RCC 7860 (cell line): ENCODE results near the gene ARHGDIA.
"Not testable (repeated sequence)": the region's sequence is repeated elsewhere in the genome, so short reads cannot be mapped to it uniquely, and the experiment has no call there.

ENCODE experiments used
- DNase-seq: peaks from one replicate; pipeline ENCODE4 v3.0.0-alpha.2; 2015; ENCODE audit warnings: low spot score
- FAIRE-seq: peaks from 2 replicates; lab custom pipeline; 2012; peaks lifted over from hg19 to GRCh38; lab: Jason Lieb, UNC

ARHGDIA gene

GRCh38 chr17:81870981-81871386 is at the start of gene ARHGDIA:
Gene ARHGDIA, minus strand, starts transcription at chr17:81871337. Its CDS starts 1,407 bp downstream, at chr17:81869930.
- no peak for DNase-seq
- no peak for FAIRE-seq

- FAIRE-seq = no peak
- DNase-seq = no peak
Measured at GRCh38 chr17:81918832-81919545, 47.9 kb upstream of the ARHGDIA start.

- not testable (repeated sequence) for FAIRE-seq, DNase-seq
Measured at GRCh38 chr17:81918333-81918669, 47.2 kb upstream of the ARHGDIA start.

- no peak for FAIRE-seq
- DNase-seq = peak; percentile 63
Measured at GRCh38 chr17:81917565-81918332, 46.6 kb upstream of the ARHGDIA start, which contains the start of gene SIRT7. Gene SIRT7, minus strand, starts transcription at chr17:81918176. Its CDS starts 45 bp downstream, at chr17:81918131.

GRCh38 chr17:81916234-81917001 is 45.3 kb upstream of the ARHGDIA start:
- peak; percentile 87 for DNase-seq
- FAIRE-seq = peak; percentile 26

GRCh38 chr17:81915331-81915730 is 44.2 kb upstream of the ARHGDIA start:
- DNase-seq = no peak
- FAIRE-seq = no peak

- DNase-seq (no peak), FAIRE-seq (no peak)
Measured at GRCh38 chr17:81914103-81914850, 43.1 kb upstream of the ARHGDIA start.

GRCh38 chr17:81913394-81914102 is 42.4 kb upstream of the ARHGDIA start:
- DNase-seq (no peak), FAIRE-seq (no peak)

- FAIRE-seq (no peak), DNase-seq (no peak)
Measured at GRCh38 chr17:81912441-81913309, 41.5 kb upstream of the ARHGDIA start.

GRCh38 chr17:81911969-81912368 is 40.8 kb upstream of the ARHGDIA start:
- DNase-seq (no peak), FAIRE-seq (no peak)

- DNase-seq (peak; percentile 68), FAIRE-seq (no peak)
Measured at GRCh38 chr17:81911277-81911961, 40.3 kb upstream of the ARHGDIA start, which contains the start of gene PCYT2. Gene PCYT2, minus strand, starts transcription at chr17:81911399. Its CDS starts 44 bp downstream, at chr17:81911355.

GRCh38 chr17:81910840-81911276 is 39.7 kb upstream of the ARHGDIA start:
- DNase-seq = no peak

GRCh38 chr17:81909966-81910839 is 39.1 kb upstream of the ARHGDIA start:
- FAIRE-seq (no peak), DNase-seq (peak; percentile 45)

More at GRCh38 chr17:81910840-81911276, 39.7 kb upstream of the ARHGDIA start:
- FAIRE-seq = no peak

- DNase-seq (no peak), FAIRE-seq (no peak)
Measured at GRCh38 chr17:81909231-81909630, 38.1 kb upstream of the ARHGDIA start.

GRCh38 chr17:81908793-81909192 is 37.7 kb upstream of the ARHGDIA start:
- FAIRE-seq (no peak), DNase-seq (no peak)

- no peak for FAIRE-seq
Measured at GRCh38 chr17:81907219-81908145, 36.3 kb upstream of the ARHGDIA start.

More at GRCh38 chr17:81907219-81908145, 36.3 kb upstream of the ARHGDIA start:
- no peak for DNase-seq
